ENCODE measurements around the gene KSR1. TPM values are rescaled to one million over a fixed set of nuclear protein-coding genes. Genes with fewer than 3 reads are reported as not detected.
"Not testable (repeated sequence)": the region's sequence is repeated elsewhere in the genome, so short reads cannot be mapped to it uniquely, and the experiment has no call there.

Gene KSR1
- total RNA-seq, 6 experiments from 2014 or later: 1.9 to 4.9 (median 3.6) TPM

GRCh38 chr17:27668488-27668823 lies 212.2 kb downstream of the KSR1 start:
- TF ChIP-seq CTCF (IDR thresholded peaks at IDR 0.05): no peak
- no peaks in the 10 kb centered on the region for H3K4me1 Mint-ChIP-seq (ENCODE audit: low read depth)
- H3K9me3 Mint-ChIP-seq: no peaks in the 10 kb centered on the region
- H3K27ac Mint-ChIP-seq: no peak overlapping the region
- no peak for DNase-seq
- peaks cover 36% of the 10 kb centered on the region for H3K27me3 Mint-ChIP-seq (ENCODE audit: insufficient read depth)
- no peaks in the 10 kb centered on the region for H3K36me3 Mint-ChIP-seq (ENCODE audit: low read depth)
- no peak overlapping the region for H3K4me3 Mint-ChIP-seq

- no peaks in the 10 kb centered on the region for H3K4me1 Mint-ChIP-seq (ENCODE audit: low read depth)
- no peak overlapping the region for H3K4me3 Mint-ChIP-seq
- no peak for TF ChIP-seq CTCF (IDR thresholded peaks at IDR 0.05)
- peaks cover 33% of the 10 kb centered on the region for H3K27me3 Mint-ChIP-seq (ENCODE audit: insufficient read depth)
- no peak for DNase-seq
- H3K27ac Mint-ChIP-seq: no peak overlapping the region
- no peaks in the 10 kb centered on the region for H3K9me3 Mint-ChIP-seq
- no peaks in the 10 kb centered on the region for H3K36me3 Mint-ChIP-seq (ENCODE audit: low read depth)
Measured at GRCh38 chr17:27669136-27669535, 212.9 kb downstream of the KSR1 start.

GRCh38 chr17:27669850-27670249 lies 213.6 kb downstream of the KSR1 start:
- H3K9me3 Mint-ChIP-seq: no peaks in the 10 kb centered on the region
- H3K36me3 Mint-ChIP-seq (ENCODE audit: low read depth): no peaks in the 10 kb centered on the region
- TF ChIP-seq CTCF (IDR thresholded peaks at IDR 0.05): no peak
- no peak overlapping the region for H3K27ac Mint-ChIP-seq
- peaks cover 33% of the 10 kb centered on the region for H3K27me3 Mint-ChIP-seq (ENCODE audit: insufficient read depth)
- no peaks in the 10 kb centered on the region for H3K4me1 Mint-ChIP-seq (ENCODE audit: low read depth)
- no peak for DNase-seq
- no peak overlapping the region for H3K4me3 Mint-ChIP-seq

GRCh38 chr17:27670791-27671590 lies 214.7 kb downstream of the KSR1 start:
- Mint-ChIP-seq H3K4me3 (no peak overlapping the region), H3K9me3 (no peaks in the 10 kb centered on the region), H3K4me1 (ENCODE audit: low read depth) (no peaks in the 10 kb centered on the region), H3K27ac (no peak overlapping the region), H3K36me3 (ENCODE audit: low read depth) (no peaks in the 10 kb centered on the region), H3K27me3 (ENCODE audit: insufficient read depth) (peaks cover 39% of the 10 kb centered on the region)
- no peak for TF ChIP-seq CTCF (IDR thresholded peaks at IDR 0.05)
- DNase-seq: no peak

GRCh38 chr17:27671591-27671910 lies 215.3 kb downstream of the KSR1 start:
- no peak for DNase-seq
- Mint-ChIP-seq H3K27me3 (ENCODE audit: insufficient read depth) (peaks cover 37% of the 10 kb centered on the region), H3K4me1 (ENCODE audit: low read depth) (no peaks in the 10 kb centered on the region), H3K4me3 (no peak overlapping the region), H3K36me3 (ENCODE audit: low read depth) (no peaks in the 10 kb centered on the region), H3K9me3 (no peaks in the 10 kb centered on the region), H3K27ac (no peak overlapping the region)
- TF ChIP-seq CTCF (IDR thresholded peaks at IDR 0.05): no peak

DNA sequence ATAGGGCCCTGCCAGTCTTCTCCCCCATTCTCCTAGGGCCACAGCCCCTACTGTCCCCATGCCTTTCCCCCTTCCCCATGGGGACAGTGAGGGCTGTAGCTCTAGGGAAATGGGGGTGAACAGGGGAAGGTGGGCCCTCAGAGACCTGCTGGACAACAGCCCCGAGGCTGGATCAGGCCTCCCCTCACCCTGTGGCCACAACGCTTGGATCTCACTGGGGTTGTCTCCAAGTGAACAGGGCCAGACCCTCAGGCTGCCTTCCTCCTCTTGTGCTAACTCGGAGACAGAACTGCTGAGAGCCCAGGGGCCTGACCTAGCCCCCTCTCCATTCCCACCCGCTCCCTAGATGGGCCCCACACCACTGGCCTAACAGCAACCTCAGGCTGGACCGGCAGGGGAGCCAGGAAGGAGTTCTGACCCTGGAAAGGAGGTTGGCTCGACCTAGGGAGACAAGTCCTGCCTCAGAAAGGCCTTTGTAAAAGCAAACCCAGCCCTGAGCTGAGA lies 215.8 kb downstream of the KSR1 start:
- H3K4me3 Mint-ChIP-seq; H3K27ac Mint-ChIP-seq; H3K36me3 Mint-ChIP-seq (ENCODE audit: low read depth); H3K4me1 Mint-ChIP-seq (ENCODE audit: low read depth); DNase-seq; H3K9me3 Mint-ChIP-seq: not testable (repeated sequence)
- peaks cover 37% of the 10 kb centered on the region for H3K27me3 Mint-ChIP-seq (ENCODE audit: insufficient read depth)
